ENCODE measurements around the gene TLCD1. TPM values are rescaled to one million over a fixed set of nuclear protein-coding genes. Genes with fewer than 3 reads are reported as not detected.

TLCD1 gene
- total and polyA plus RNA-seq, 2 experiments from 2014 or later = 26.5 to 47.0 TPM

- no peaks in the 10 kb centered on the region for H3K9me2 ChIP-seq (ENCODE audit: insufficient read depth)
- H3K4me1 ChIP-seq (ENCODE audit: insufficient read depth) = peaks cover 29% of the 10 kb centered on the region
- no peak overlapping the region for H2AFZ ChIP-seq
- H3K9me3 Mint-ChIP-seq = no peaks in the 10 kb centered on the region; the same call in 2 of the 3 replicates
- H3K27ac Mint-ChIP-seq = no peak overlapping the region; the same call in 1 of the 2 replicates
- no peaks in the 10 kb centered on the region for H3K27me3 ChIP-seq (ENCODE audit: insufficient read depth)
- no peak overlapping the region for H3K4me3 Mint-ChIP-seq
- no peak for TF ChIP-seq JUNB (IDR thresholded peaks at IDR 0.05; ENCODE audit: unreplicated experiment)
- TF ChIP-seq ZNF462 (CRISPR knock-in tag; IDR thresholded peaks at IDR 0.05) = no peak
- TF ChIP-seq EZH2phosphoT487 (IDR thresholded peaks at IDR 0.05; ENCODE audit: unreplicated experiment) = no peak
- no peak for TF ChIP-seq STAT1 (IDR thresholded peaks at IDR 0.05; ENCODE audit: unreplicated experiment)
- no peak for TF ChIP-seq ZNF331 (CRISPR knock-in tag; IDR thresholded peaks at IDR 0.05; ENCODE audit: low read depth)
- no peak for TF ChIP-seq EZH2 (IDR thresholded peaks at IDR 0.05; ENCODE audit: low read depth, unreplicated experiment)
- TF ChIP-seq CTCF (conservative IDR thresholded peaks at IDR 0.05; ENCODE audit: low read depth in 2 of 2) = no peak
- no peak for TF ChIP-seq NANOG (IDR thresholded peaks at IDR 0.05; ENCODE audit: borderline replicate concordance)
- no peak for TF ChIP-seq ETS1 (IDR thresholded peaks at IDR 0.05)
- no peak for TF ChIP-seq POLR2AphosphoS5 (IDR thresholded peaks at IDR 0.05; ENCODE audit: low read depth)
- TF ChIP-seq ZNF114 (CRISPR knock-in tag; IDR thresholded peaks at IDR 0.05) = no peak
- no peak for TF ChIP-seq CREB1 (CRISPR knock-in tag; IDR thresholded peaks at IDR 0.05; ENCODE audit: low read depth)
- no peak for TF ChIP-seq REST (IDR thresholded peaks at IDR 0.05; ENCODE audit: unreplicated experiment)
- ATAC-seq (no peak), DNase-seq (ENCODE audit: low spot score) (no peak)
- peaks cover 21% of the 10 kb centered on the region for H4K20me1 ChIP-seq (replicated peaks; ENCODE audit: insufficient read depth)
- peaks cover 45% of the 10 kb centered on the region for H3K27me3 Mint-ChIP-seq (ENCODE audit: insufficient read depth, low read depth, poor library complexity)
- H3K36me3 Mint-ChIP-seq (ENCODE audit: low read depth) = peaks cover 64% of the 10 kb centered on the region
- no peak overlapping the region for H3K4me2 ChIP-seq
- peaks cover 16% of the 10 kb centered on the region for H3K36me3 ChIP-seq (ENCODE audit: insufficient read depth)
- H3F3A ChIP-seq (replicated peaks; ENCODE audit: low read depth) = peaks cover 60% of the 10 kb centered on the region
- H3K79me2 ChIP-seq (replicated peaks; ENCODE audit: insufficient read depth) = peaks cover 8% of the 10 kb centered on the region
- H3K4me1 Mint-ChIP-seq = peaks cover 45% of the 10 kb centered on the region
- H3K4me3 ChIP-seq = no peak overlapping the region
- no peak overlapping the region for H3K27ac ChIP-seq (ENCODE audit: low read depth)
These were observed 29.5 kb upstream of the TLCD1 start for GRCh38 chr17:28755486-28755885.

Data from GM23338 (cell line).